ENCODE data around the gene KANSL1. TPM values are rescaled to one million over a fixed set of nuclear protein-coding genes. Genes with fewer than 3 reads are reported as not detected.

KANSL1 gene
- polyA plus RNA-seq, 1 of the 3 experiments (the other 2 are of a cell fraction): 10.0 TPM

- Histone ChIP-seq H4K20me1 (ENCODE audit: insufficient read depth) (no peaks in the 10 kb centered on the region), H3F3A (replicated peaks; ENCODE audit: insufficient read depth) (no peaks in the 10 kb centered on the region), H3K27ac (ENCODE audit: low read depth in 2 of 2, low read length in 1 of 2) (no peak overlapping the region), H3K4me3 (ENCODE audit: low read depth in 2 of 2, low read length in 1 of 2) (no peak overlapping the region), H3K9me2 (no peaks in the 10 kb centered on the region), H3K4me1 (ENCODE audit: control insufficient read depth in 1 of 2, insufficient read depth in 2 of 2, low read depth in 1 of 2, low read length in 1 of 2) (peaks cover 0 to 9% of the 10 kb centered on the region in 2 experiments; a peak in 1 of 4 replicates), H3K79me2 (ENCODE audit: insufficient read depth) (no peaks in the 10 kb centered on the region), H3K36me3 (replicated peaks in 1 of 2; ENCODE audit: control insufficient read depth in 1 of 2, insufficient read depth in 2 of 2, low read length in 1 of 2) (no peaks in the 10 kb centered on the region), H3K4me2 (no peak overlapping the region), H2AFZ (ENCODE audit: low read depth) (no peak overlapping the region), H3K9ac (no peak overlapping the region), H3K9me3 (no peaks in the 10 kb centered on the region), H3K27me3 (ENCODE audit: insufficient read depth) (no peaks in the 10 kb centered on the region)
- 75% methylated on average over 9 of the region's 9 CpGs for WGBS (ENCODE audit: low lambda C conversion rate)
- CTCF ChIA-PET: interaction anchor here (0.7 to 8.5 kb wide), 5 partner anchors 8 to 213 kb away, joined by 3 to 104 read pairs (median 37); partner anchors contain the start of gene KANSL1
- POLR2A ChIA-PET: no interaction called here
- TF ChIP-seq SMC3 (IDR thresholded peaks at IDR 0.05; ENCODE audit: low read depth, low read length): no peak
- no peak for TF ChIP-seq RCOR1 (IDR thresholded peaks at IDR 0.05; ENCODE audit: low read length)
- TF ChIP-seq YY1 (IDR thresholded peaks at IDR 0.05; ENCODE audit: low read depth): no peak
- TF ChIP-seq USF2 (IDR thresholded peaks at IDR 0.05; ENCODE audit: borderline replicate concordance, low read depth, low read length): no peak
- no peak for TF ChIP-seq REST (IDR thresholded peaks at IDR 0.05; ENCODE audit: low read depth, low read length)
- TF ChIP-seq SIN3A (IDR thresholded peaks at IDR 0.05; ENCODE audit: borderline replicate concordance, low read depth, low read length): no peak
- TF ChIP-seq FOSL2 (IDR thresholded peaks at IDR 0.05; ENCODE audit: borderline replicate concordance, low read depth): no peak
- no peak for TF ChIP-seq GABPA (IDR thresholded peaks at IDR 0.05; ENCODE audit: low read depth)
- TF ChIP-seq MAX (IDR thresholded peaks at IDR 0.05; ENCODE audit: low read depth): no peak
- TF ChIP-seq EZH2phosphoT487 (IDR thresholded peaks at IDR 0.05; ENCODE audit: borderline replicate concordance, low read depth): no peak
- TF ChIP-seq MXI1 (IDR thresholded peaks at IDR 0.05; ENCODE audit: low read depth, low read length): no peak
- no peak for TF ChIP-seq TAF1 (IDR thresholded peaks at IDR 0.05; ENCODE audit: borderline replicate concordance, low read depth, low read length)
- TF ChIP-seq TEAD4 (IDR thresholded peaks at IDR 0.05; ENCODE audit: borderline replicate concordance, insufficient read depth): no peak
- DNase-seq: no peak
These were observed 193.3 kb downstream of the KANSL1 start for GRCh38 chr17:45999900-46000290.
